ENCODE data around the gene FGD5. TPM values are rescaled to one million over a fixed set of nuclear protein-coding genes. Genes with fewer than 3 reads are reported as not detected.
A peak's percentile ranks its signal among the peaks of the same experiment; 100 is the strongest.

Gene FGD5
- total RNA-seq, 2 donors from 2014 or later, result not detected

DNA sequence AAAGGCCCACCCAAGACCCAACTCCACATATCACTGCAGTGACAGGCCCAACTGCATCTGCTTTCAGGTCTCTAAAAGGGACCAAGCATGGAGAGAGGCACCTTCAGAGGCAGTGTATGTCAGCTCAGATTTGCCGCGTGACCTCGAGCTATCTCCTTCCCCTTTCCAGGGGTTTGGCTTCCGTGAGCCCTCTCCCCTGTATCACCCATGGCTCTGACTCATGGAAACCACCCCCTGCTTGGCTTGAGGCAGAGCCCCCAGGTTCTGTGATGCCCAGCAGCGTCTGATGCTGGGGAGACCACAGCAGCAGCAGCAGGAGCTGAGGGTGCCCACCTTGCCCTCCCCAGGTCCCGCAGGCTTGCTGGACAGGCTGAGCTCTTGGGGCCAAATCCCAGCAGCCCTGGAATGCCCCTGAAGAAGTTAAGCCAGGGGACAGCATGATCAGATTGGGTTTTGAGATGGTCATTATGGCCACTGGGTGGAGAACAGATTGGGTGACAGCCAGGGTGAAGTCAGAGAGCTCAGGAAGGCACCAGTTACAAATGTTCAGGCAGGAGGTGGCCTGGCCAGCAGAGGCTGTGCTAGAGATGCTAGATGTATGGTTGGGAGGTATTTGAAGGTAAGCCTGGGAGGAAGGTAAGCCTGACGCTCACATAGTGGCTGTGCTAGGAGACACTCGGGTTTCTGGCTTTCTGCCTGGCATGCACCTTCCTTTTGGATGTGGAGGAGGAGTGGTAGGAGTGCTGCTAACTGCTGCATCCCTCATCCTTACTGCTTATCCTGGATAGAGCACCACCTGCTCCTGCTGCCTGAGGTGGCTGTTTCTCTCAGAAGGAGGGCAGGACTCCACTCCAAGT, 42.9 kb downstream of the FGD5 start:
- no peak for DNase-seq
- H3K9me3 ChIP-seq (ENCODE audit: control insufficient read depth, low read length, poor library complexity, severe bottlenecking), result no peaks in the 10 kb centered on the region
- Mint-ChIP-seq H3K27ac (no peak overlapping the region), H3K27me3 (peaks cover 29% of the 10 kb centered on the region), H3K4me1 (peaks cover 6% of the 10 kb centered on the region), H3K4me3 (no peak overlapping the region), H3K36me3 (ENCODE audit: low read depth) (peaks cover 4% of the 10 kb centered on the region)
- no peak for ATAC-seq

DNA sequence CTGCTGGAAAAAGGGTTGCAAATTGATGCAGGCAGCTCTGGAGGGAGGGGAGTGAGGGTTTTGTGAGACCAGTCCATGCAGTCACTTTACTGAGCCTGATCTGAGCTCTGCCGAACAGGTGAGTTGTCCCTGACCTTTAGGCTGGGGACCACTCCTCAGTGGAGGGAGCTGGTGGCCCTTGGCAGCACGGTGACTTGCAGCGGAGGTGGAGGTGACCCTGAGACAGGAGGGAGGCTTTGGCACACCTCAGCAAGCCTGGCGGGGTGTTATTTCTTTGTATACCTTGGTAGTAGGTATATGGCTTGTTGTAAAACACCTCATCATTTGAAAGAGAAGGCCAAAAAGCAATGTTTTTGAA, 43.5 kb downstream of the FGD5 start:
- no peak overlapping the region for H3K4me3 Mint-ChIP-seq
- peaks cover 4% of the 10 kb centered on the region for H3K36me3 Mint-ChIP-seq (ENCODE audit: low read depth)
- DNase-seq, result no peak
- peaks cover 23% of the 10 kb centered on the region for H3K27me3 Mint-ChIP-seq
- no peak for ATAC-seq
- H3K27ac Mint-ChIP-seq, result no peak overlapping the region
- no peaks in the 10 kb centered on the region for H3K9me3 ChIP-seq (ENCODE audit: control insufficient read depth, low read length, poor library complexity, severe bottlenecking)
- H3K4me1 Mint-ChIP-seq, result peaks cover 6% of the 10 kb centered on the region

DNA sequence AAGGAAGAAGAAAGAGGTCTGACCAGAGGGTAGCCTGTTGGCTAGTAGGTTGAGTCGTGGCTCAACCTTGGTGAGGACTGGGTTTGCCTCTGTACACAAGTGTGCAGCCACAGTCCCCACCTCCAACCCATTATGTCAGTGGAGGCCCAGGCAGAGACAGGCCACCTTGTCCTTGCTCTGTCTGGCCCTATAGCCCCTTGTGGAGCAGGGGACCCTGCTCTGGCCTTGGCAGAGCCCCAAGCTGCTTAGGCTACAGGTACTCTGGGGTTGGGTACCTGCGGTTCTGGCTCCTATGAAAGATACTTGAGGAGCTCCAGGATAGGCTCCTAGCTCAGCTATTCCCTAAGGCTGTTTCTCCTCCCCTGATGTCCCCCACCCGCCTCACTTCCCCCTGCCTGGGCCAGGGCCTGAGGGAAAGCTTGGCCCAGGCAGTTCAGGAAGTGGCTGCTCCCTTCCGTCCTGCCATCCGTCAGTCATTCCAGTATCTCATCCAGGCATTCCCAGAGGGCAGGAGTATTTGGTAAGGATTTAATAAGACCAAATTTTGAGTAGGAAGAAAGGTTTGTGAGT, 44.0 kb downstream of the FGD5 start:
- no peaks in the 10 kb centered on the region for H3K9me3 ChIP-seq (ENCODE audit: control insufficient read depth, low read length, poor library complexity, severe bottlenecking)
- Mint-ChIP-seq H3K27ac (no peak overlapping the region), H3K4me3 (no peak overlapping the region), H3K36me3 (ENCODE audit: low read depth) (peaks cover 4% of the 10 kb centered on the region), H3K27me3 (peaks cover 19% of the 10 kb centered on the region), H3K4me1 (peaks cover 6% of the 10 kb centered on the region)
- no peak for ATAC-seq
- DNase-seq, result no peak

DNA sequence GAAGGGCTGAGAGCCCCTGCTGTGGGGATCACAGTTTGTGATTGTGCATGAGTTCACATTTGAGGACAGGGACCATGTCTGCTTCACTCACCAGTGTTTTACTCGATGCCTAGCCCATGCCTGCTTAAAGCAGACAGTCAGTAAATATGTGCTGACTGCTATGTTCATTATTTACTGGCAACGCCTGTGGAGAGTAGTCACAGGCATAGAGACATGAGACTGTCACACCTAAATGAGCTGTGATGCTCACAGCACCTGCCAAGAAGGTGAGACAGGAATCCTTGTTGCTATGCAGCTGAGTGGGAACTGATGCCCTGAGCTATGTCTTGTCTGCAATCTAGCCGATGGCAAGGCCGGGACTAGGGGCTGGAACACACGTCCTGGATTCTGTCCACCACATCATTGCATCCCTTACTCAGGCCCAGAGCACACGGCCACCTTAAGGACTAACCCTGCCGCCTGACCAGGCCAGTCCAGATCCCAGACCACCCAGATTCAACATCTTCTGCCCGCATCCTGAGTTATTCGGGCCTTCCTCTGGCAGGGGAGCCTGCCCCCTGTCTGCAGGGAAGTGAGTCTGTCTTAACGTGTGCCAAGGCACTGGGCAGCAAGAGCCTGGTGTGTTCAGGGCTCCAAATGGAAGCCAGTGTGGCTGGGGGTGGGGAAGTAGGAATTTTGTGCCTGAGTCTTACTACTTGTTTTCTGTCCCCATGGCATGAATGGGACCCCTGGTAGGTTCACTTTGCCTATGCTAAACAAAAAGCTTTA, 44.8 kb downstream of the FGD5 start:
- Mint-ChIP-seq H3K4me3 (no peak overlapping the region), H3K27ac (no peak overlapping the region), H3K27me3 (peaks cover 12% of the 10 kb centered on the region), H3K36me3 (ENCODE audit: low read depth) (no peaks in the 10 kb centered on the region), H3K4me1 (peaks cover 4% of the 10 kb centered on the region)
- ATAC-seq, result no peak
- DNase-seq, result no peak
- no peaks in the 10 kb centered on the region for H3K9me3 ChIP-seq (ENCODE audit: control insufficient read depth, low read length, poor library complexity, severe bottlenecking)

DNA sequence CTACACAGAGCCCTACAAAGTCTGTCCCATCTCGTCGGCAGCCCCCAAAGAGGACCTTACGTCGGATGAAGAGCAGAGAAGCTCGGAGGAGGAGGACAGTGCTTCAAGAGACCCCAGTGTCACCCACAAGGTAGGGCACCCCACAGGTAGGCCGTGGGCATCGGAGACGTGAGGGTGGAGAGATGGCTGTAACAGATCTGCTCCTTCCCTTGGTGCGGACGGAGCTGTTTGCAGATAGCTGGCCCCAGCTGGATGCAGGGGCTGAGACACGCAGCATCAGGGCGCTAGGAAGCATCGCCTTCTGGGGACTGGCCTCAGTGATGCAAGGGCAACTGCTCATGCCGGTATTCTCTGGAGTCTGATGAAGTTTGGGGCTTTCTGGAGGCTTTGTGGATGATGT, 45.4 kb downstream of the FGD5 start:
- H3K36me3 Mint-ChIP-seq (ENCODE audit: low read depth), result no peaks in the 10 kb centered on the region
- no peak for ATAC-seq
- no peak overlapping the region for H3K4me3 Mint-ChIP-seq
- H3K4me1 Mint-ChIP-seq, result peaks cover 4% of the 10 kb centered on the region
- peaks cover 11% of the 10 kb centered on the region for H3K27me3 Mint-ChIP-seq
- no peak for DNase-seq
- H3K9me3 ChIP-seq (ENCODE audit: control insufficient read depth, low read length, poor library complexity, severe bottlenecking), result no peaks in the 10 kb centered on the region
- no peak overlapping the region for H3K27ac Mint-ChIP-seq

DNA sequence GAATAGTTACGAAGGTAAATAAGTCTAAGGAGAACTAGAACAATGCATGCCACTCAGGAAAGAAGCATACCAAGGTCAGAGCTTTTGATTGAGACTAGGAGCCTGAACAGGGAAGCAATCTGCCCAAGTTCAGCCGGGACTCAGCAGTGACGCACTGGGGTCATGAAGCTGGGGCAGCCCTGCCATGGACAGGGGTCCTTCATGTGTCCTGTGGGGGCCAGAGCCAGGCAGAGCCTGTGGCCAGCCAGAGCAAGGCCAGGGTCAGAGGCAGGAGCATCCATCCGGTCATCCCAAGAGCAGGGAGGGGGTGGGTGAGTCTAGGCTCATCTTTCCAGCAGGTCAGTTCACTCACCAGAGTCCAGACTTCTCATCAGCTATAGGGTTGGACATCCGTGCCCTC, 47.9 kb downstream of the FGD5 start:
- no peaks in the 10 kb centered on the region for H3K36me3 Mint-ChIP-seq (ENCODE audit: low read depth)
- peaks cover 24% of the 10 kb centered on the region for H3K27me3 Mint-ChIP-seq
- H3K4me3 Mint-ChIP-seq, result no peak overlapping the region
- no peaks in the 10 kb centered on the region for H3K9me3 ChIP-seq (ENCODE audit: control insufficient read depth, low read length, poor library complexity, severe bottlenecking)
- ATAC-seq (no peak), DNase-seq (no peak)
- peaks cover 7% of the 10 kb centered on the region for H3K4me1 Mint-ChIP-seq
- no peak overlapping the region for H3K27ac Mint-ChIP-seq

DNA sequence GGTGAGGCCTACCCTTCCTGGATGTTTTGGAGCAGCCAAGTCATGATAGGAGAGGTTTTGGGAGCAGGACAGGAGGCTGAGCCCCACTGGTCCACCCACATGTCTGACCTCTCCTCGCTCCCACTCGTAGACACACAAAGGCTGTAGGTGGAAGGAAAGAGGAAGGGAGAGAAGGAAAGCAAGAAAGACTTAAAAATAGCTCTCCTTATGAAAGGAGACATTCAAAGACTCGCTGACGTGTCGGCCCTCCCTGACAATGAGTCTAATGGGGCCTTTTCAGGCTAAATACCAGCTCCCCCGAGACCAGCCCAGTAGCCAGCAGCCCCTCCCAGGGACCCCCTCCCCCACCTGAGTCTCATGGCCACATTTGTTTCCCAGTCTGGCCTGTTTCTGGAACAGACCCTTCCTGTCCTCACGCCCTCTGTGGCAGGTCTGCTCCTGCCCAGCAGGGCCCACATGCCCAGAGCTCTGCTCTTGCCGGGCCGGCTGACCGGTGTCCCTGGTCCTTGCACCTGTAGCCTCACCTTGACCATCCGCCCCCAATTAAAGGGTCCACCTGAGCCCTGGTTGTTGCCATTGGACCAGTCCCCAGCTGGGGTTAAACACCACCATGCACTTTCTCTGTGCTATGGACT, 49.3 kb downstream of the FGD5 start:
- Mint-ChIP-seq H3K27me3 (peaks cover 19% of the 10 kb centered on the region), H3K36me3 (ENCODE audit: low read depth) (peaks cover under 1% of the 10 kb centered on the region), H3K27ac (no peak overlapping the region), H3K4me3 (no peak overlapping the region), H3K4me1 (peaks cover 13% of the 10 kb centered on the region)
- DNase-seq (no peak), ATAC-seq (no peak)
- H3K9me3 ChIP-seq (ENCODE audit: control insufficient read depth, low read length, poor library complexity, severe bottlenecking), result no peaks in the 10 kb centered on the region

DNA sequence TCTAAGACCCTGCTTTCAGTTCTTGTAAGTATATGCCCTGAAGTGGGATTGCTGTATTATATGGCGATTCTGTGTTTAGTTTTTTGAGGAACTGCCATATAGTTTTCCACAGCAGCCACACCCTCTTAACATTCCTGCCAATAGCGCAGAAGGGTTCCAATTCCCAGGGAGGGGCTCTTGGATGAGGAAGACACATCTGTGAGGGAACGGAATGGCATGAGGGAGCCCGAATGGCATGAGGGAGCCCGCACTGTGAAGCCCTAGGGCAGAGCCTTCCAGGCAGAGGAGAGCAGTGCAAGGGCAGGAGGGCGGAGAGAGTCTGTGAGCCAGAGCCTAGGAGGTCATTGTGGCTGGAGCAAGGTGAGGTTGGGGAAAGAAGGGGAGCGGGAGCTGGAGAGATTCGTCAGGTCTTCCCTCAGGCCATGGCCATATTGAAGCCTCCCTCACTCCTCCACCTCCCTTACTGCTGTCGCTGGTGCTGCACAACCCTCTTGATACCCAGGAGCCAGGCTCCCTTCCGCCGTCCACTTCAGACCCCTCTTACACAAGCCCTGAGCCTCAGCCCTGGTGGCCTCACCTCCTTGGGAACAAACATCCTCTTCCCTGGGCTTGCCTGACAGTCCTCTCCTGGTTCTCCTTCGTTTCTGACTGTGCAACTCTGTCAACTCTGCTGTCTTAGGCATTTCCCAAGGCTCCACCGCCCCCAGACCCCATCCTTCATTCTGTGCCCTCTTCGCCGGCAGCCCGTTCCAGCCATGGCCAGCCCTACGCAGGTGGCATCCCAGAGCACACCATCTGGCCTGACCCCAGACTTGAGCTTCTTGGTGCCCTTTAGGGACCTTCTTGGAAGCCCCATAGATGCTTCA, 51.4 kb downstream of the FGD5 start:
- Mint-ChIP-seq H3K4me3 (no peak overlapping the region), H3K27me3 (peaks cover 23% of the 10 kb centered on the region), H3K27ac (no peak overlapping the region), H3K4me1 (peaks cover 16% of the 10 kb centered on the region), H3K36me3 (ENCODE audit: low read depth) (peaks cover 2% of the 10 kb centered on the region)
- no peaks in the 10 kb centered on the region for H3K9me3 ChIP-seq (ENCODE audit: control insufficient read depth, low read length, poor library complexity, severe bottlenecking)
- ATAC-seq (no peak), DNase-seq (no peak)

DNA sequence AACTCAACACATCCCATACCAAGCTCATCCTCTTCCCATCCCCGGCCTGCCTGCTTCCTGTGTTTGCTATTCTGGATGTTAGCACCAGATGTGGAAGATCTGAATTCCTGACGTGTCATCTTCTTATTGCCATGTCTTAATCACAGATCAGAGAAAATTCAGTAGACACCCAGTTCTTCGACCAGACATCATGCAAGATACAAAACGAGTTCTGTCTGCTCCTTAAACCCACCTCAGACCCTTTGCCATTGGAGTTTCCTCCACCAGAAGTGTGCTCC, 52.0 kb downstream of the FGD5 start:
- H3K9me3 ChIP-seq (ENCODE audit: control insufficient read depth, low read length, poor library complexity, severe bottlenecking), result no peaks in the 10 kb centered on the region
- no peak for ATAC-seq
- Mint-ChIP-seq H3K36me3 (ENCODE audit: low read depth) (peaks cover 2% of the 10 kb centered on the region), H3K27me3 (peaks cover 27% of the 10 kb centered on the region), H3K4me3 (no peak overlapping the region), H3K4me1 (peaks cover 20% of the 10 kb centered on the region), H3K27ac (no peak overlapping the region)
- DNase-seq, result no peak

DNA sequence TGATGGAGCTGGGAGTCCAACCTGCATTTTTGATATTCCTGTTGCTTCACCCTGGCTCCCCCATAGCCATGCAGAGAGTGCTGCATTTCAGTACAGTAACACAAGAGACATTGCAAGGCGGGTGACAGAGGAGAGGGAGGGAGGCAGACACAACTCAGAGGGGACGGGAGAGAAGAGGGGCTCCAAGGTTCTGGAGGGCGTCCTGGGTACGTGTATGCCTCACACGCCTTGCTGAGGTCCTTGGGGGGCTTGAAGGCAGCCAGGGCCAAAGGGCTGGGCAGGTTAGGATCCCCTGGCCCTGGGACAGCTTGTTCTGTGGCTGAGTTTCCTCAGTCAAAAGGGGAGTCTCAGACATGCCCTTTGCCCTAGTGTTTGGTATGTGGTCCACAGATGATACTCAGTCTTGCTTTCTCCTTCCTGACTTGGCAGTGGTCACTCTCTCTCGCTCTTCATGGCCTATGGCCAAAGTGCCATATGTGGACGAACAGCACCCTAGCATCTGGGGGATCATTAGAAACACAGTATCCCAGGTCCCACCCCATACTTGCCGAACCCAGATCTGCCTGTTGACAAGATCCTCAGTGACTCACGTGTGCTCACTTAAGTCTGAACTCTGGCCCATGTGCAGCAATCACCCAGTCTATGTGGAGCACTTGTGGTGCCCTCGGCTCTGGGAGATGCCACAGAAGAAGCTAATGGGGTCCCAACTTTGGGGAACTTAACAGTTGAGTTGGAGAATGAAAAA, 52.9 kb downstream of the FGD5 start:
- Mint-ChIP-seq H3K27ac (no peak overlapping the region), H3K4me3 (no peak overlapping the region), H3K27me3 (peaks cover 27% of the 10 kb centered on the region), H3K4me1 (peaks cover 20% of the 10 kb centered on the region), H3K36me3 (ENCODE audit: low read depth) (peaks cover 2% of the 10 kb centered on the region)
- no peaks in the 10 kb centered on the region for H3K9me3 ChIP-seq (ENCODE audit: control insufficient read depth, low read length, poor library complexity, severe bottlenecking)
- ATAC-seq (no peak), DNase-seq (no peak)

DNA sequence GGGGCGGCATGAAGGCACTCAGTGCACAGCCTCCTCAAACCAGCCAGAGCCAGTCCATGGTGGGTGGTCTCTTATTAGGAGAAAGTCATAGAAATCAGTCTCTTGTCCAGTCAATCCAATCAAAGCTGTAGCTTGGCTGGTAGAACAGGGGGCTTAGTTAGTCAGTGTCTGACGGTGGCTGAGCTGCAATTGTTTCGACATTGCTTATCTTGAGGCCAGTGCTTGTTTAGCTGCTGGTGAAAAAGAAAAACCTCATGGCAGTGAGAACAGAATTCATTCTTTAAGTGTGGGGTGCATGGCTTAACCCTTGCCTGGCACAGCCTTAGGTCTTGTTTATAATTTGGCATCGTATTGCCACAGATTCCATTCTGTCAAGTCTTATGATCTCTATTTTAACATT, 53.9 kb downstream of the FGD5 start:
- no peaks in the 10 kb centered on the region for H3K9me3 ChIP-seq (ENCODE audit: control insufficient read depth, low read length, poor library complexity, severe bottlenecking)
- H3K27me3 Mint-ChIP-seq, result peaks cover 27% of the 10 kb centered on the region
- H3K27ac Mint-ChIP-seq, result no peak overlapping the region
- no peak overlapping the region for H3K4me3 Mint-ChIP-seq
- H3K4me1 Mint-ChIP-seq, result peaks cover 20% of the 10 kb centered on the region
- no peak for ATAC-seq
- no peak for DNase-seq
- H3K36me3 Mint-ChIP-seq (ENCODE audit: low read depth), result peaks cover 2% of the 10 kb centered on the region

DNA sequence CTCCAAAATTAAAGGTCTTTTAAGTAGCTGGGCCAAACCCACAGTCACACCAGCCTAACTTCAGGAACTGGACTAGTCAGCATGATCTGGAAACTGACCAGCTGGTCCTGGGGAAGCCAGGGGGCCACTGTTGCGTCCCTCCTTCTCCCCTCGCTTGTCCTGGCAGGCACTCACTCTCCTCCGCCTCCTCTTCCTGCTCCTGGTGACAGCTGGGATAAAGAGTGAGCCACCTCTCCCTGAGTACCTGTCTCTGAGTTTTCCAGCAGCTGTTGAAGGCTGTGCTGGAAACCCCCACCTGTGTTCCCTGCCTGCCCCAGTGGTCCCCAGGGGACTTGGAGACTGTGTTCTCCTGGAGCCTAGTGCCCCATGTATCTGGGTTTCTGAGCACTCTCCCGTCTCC, 56.0 kb downstream of the FGD5 start:
- peaks cover 26% of the 10 kb centered on the region for H3K4me1 Mint-ChIP-seq
- H3K27ac Mint-ChIP-seq, result peak overlapping the region; percentile 69
- H3K9me3 ChIP-seq (ENCODE audit: control insufficient read depth, low read length, poor library complexity, severe bottlenecking), result no peaks in the 10 kb centered on the region
- ATAC-seq, result no peak
- H3K27me3 Mint-ChIP-seq, result peaks cover 22% of the 10 kb centered on the region
- DNase-seq, result no peak
- H3K36me3 Mint-ChIP-seq (ENCODE audit: low read depth), result peaks cover 2% of the 10 kb centered on the region
- no peak overlapping the region for H3K4me3 Mint-ChIP-seq
